Thymus (tissue), 11 donors: ENCODE results near the gene KIF5A. TPM values are rescaled to one million over a fixed set of nuclear protein-coding genes. Genes with fewer than 3 reads are reported as not detected.

ENCODE experiments used
- DNase-seq, 9 donors: peaks; one replicate each; pipeline ENCODE4 v3.0.0-alpha.2; 2013; ENCODE audit warnings: low spot score in 9 of 9, low read depth in 6 of 9, missing footprints in 1 of 9
- H3K27ac ChIP-seq, 2 donors: one replicate each; pipeline ENCODE4 v1.5.1; 2013; ENCODE audit warnings: control low read depth in 1 of 2, low read depth in 1 of 2, low read length in 1 of 2, mild to moderate bottlenecking in 1 of 2, moderate library complexity in 1 of 2
- H3K27me3 ChIP-seq, 2 donors: one replicate each; pipeline ENCODE4 v1.5.1; 2013; ENCODE audit warnings: low read length in 1 of 2; ENCODE audit not compliant: control insufficient read depth in 2 of 2, insufficient read depth in 1 of 2
- H3K36me3 ChIP-seq, 2 donors: one replicate each; pipeline ENCODE4 v1.5.1; 2013; ENCODE audit warnings: low read length in 1 of 2, mild to moderate bottlenecking in 1 of 2, moderate library complexity in 1 of 2; ENCODE audit not compliant: control insufficient read depth in 2 of 2, insufficient read depth in 2 of 2
- H3K4me1 ChIP-seq, 2 donors: one replicate each; pipeline ENCODE4 v1.5.1; 2013; ENCODE audit warnings: low read length in 2 of 2; ENCODE audit not compliant: control insufficient read depth in 2 of 2, insufficient read depth in 2 of 2
- H3K4me3 ChIP-seq, 2 donors: one replicate each; pipeline ENCODE4 v1.5.1; 2013; ENCODE audit warnings: low read length in 2 of 2, control low read depth in 1 of 2, mild to moderate bottlenecking in 1 of 2
- H3K9me3 ChIP-seq, 2 donors: one replicate each; pipeline ENCODE4 v1.5.1; 2013; ENCODE audit warnings: low read length in 1 of 2, mild to moderate bottlenecking in 1 of 2; ENCODE audit not compliant: control insufficient read depth in 2 of 2, insufficient read depth in 1 of 2
- WGBS: extraction: QIAGEN DNeasy Blood & Tissue Kit; methylation state at CpG from one replicate; pipeline ENCODE4 v1.1.7; 2013; 5-methylcytosine and 5-hydroxymethylcytosine counted together
- polyA plus RNA-seq: library from polyadenylated mRNA; stranded (reverse); fragments of 200-250 nt; gene quantifications from one replicate; pipeline ENCODE4 v1.2.3, GENCODE V29; 2013
- total RNA-seq: library from RNA; stranded (reverse); fragments of 120-200 nt; gene quantifications from one replicate; pipeline ENCODE4 v1.2.4, GENCODE V29; 2013
- donor health status: healthy.

Gene KIF5A
- total and polyA plus RNA-seq, 2 donors = 0.05 to 0.27 TPM

DNA sequence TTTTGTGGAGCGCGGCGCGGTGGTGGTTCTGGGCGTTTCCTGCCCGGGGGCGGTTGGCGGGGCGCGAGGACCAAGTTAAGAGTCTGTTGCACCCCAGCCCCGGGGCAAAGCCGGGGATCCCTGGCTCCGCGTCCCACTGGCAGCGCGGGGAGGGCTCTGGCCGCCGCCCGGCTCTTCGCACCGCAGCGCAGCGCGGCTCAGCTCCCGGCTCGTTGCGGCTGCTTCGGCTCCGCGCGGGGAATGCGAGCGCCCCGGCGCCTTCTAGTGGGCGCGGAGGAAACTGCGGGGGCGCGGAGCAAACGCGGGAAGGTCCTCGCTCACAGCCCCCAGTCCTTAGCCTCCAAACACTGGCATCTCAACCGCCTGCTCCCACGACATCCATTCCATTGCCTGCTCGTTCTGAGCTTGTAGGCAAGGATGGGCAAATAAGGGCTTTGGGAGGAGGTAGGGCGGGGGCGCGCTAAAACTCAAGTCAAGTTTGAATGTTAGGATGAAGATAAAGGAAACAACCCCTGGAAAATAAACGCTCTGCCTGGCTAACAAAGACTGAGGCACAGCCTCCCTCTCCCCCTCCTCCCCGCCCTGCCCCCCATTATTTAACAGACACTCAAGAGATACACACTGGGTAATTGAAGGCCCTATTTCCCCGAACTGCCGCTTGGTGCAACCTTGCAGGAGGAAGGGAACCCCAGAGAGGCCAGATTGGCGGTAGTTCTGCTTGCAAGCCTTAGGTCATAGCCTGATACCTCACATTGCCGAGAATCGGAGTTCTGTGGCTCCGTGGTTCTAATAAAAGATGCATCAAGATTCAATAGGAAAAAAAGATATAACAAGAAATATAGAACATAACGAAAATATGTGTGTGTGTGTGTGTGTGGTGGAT lies 83.4 kb downstream of the KIF5A start, which contains the start of gene B4GALNT1:
B4GALNT1 (minus strand) TSS at position 244 of the 883 bp plus-strand sequence. CDS start 1,069 bp downstream, outside the sequence.
- Histone ChIP-seq H3K36me3 (no peaks in the 10 kb centered on the region), H3K4me1 (peaks cover 0 to 11% of the 10 kb centered on the region in 2 donors), H3K27me3 (peaks cover 58 to 76% of the 10 kb centered on the region in 2 donors), H3K4me3 (peak within 1 kb of the TSS in 1 of 2 donors; percentile 44), H3K27ac (no peak within 1 kb of the TSS), H3K9me3 (peaks cover 0 to 5% of the 10 kb centered on the region in 2 donors)
- peak in 7 of 9 donors; percentile 24 to 73 (median 46) for DNase-seq
- WGBS = 2% methylated on average over 58 of the region's 58 CpGs

Other genes starting within 250 kb of the KIF5A start
- gene R3HDM2, start 119.0 kb upstream of the KIF5A start, total RNA-seq = 12.6 TPM
- 22.4 TPM for gene R3HDM2, start 119.0 kb upstream of the KIF5A start, polyA plus RNA-seq
- gene INHBC, start 115.3 kb upstream of the KIF5A start, total RNA-seq = not detected
- 0.05 TPM for gene INHBC, start 115.3 kb upstream of the KIF5A start, polyA plus RNA-seq
- gene INHBE, start 94.7 kb upstream of the KIF5A start, total RNA-seq = 0.09 TPM
- gene INHBE, start 94.7 kb upstream of the KIF5A start, polyA plus RNA-seq = 0.14 TPM
- gene GLI1, start 90.3 kb upstream of the KIF5A start, total RNA-seq = 0.85 TPM
- gene GLI1, start 90.3 kb upstream of the KIF5A start, polyA plus RNA-seq = 0.71 TPM
- gene ARHGAP9, start 70.2 kb upstream of the KIF5A start, total RNA-seq = 71.1 TPM
- 165 TPM for gene ARHGAP9, start 70.2 kb upstream of the KIF5A start, polyA plus RNA-seq
- 93.8 TPM for gene MARS1, start 62.0 kb upstream of the KIF5A start, total RNA-seq
- 117 TPM for gene MARS1, start 62.0 kb upstream of the KIF5A start, polyA plus RNA-seq
- gene DDIT3, start 29.5 kb upstream of the KIF5A start, total RNA-seq = 25.0 TPM
- 43.4 TPM for gene DDIT3, start 29.5 kb upstream of the KIF5A start, polyA plus RNA-seq
- 5.6 TPM for gene MBD6, start 27.2 kb upstream of the KIF5A start, total RNA-seq
- gene MBD6, start 27.2 kb upstream of the KIF5A start, polyA plus RNA-seq = 60.5 TPM
- 56.4 TPM for gene DCTN2, start 2.9 kb upstream of the KIF5A start, total RNA-seq
- gene DCTN2, start 2.9 kb upstream of the KIF5A start, polyA plus RNA-seq = 79.7 TPM
- 8.5 TPM for gene PIP4K2C, start 41.1 kb downstream of the KIF5A start, total RNA-seq
- 14.4 TPM for gene PIP4K2C, start 41.1 kb downstream of the KIF5A start, polyA plus RNA-seq
- 16.6 TPM for gene DTX3, start 54.8 kb downstream of the KIF5A start, total RNA-seq
- gene DTX3, start 54.8 kb downstream of the KIF5A start, polyA plus RNA-seq = 36.8 TPM
- 2.0 TPM for gene ARHGEF25, start 61.4 kb downstream of the KIF5A start, total RNA-seq
- gene ARHGEF25, start 61.4 kb downstream of the KIF5A start, polyA plus RNA-seq = 8.5 TPM
- 0.57 TPM for gene B4GALNT1, start 83.2 kb downstream of the KIF5A start, total RNA-seq
- 1.3 TPM for gene B4GALNT1, start 83.2 kb downstream of the KIF5A start, polyA plus RNA-seq
- 111 TPM for gene OS9, start 144.1 kb downstream of the KIF5A start, total RNA-seq
- gene OS9, start 144.1 kb downstream of the KIF5A start, polyA plus RNA-seq = 166 TPM
- gene AGAP2, start 188.7 kb downstream of the KIF5A start, total RNA-seq = 14.4 TPM
- 15.5 TPM for gene AGAP2, start 188.7 kb downstream of the KIF5A start, polyA plus RNA-seq
- gene TSPAN31, start 195.0 kb downstream of the KIF5A start, total RNA-seq = 25.3 TPM
- 31.4 TPM for gene TSPAN31, start 195.0 kb downstream of the KIF5A start, polyA plus RNA-seq
- 96.8 TPM for gene CDK4, start 202.3 kb downstream of the KIF5A start, total RNA-seq
- gene CDK4, start 202.3 kb downstream of the KIF5A start, polyA plus RNA-seq = 38.5 TPM
- gene MARCHF9, start 205.1 kb downstream of the KIF5A start, total RNA-seq = 10.7 TPM
- 54.9 TPM for gene MARCHF9, start 205.1 kb downstream of the KIF5A start, polyA plus RNA-seq
- gene CYP27B1, start 217.0 kb downstream of the KIF5A start, total RNA-seq = 0.42 TPM
- 0.82 TPM for gene CYP27B1, start 217.0 kb downstream of the KIF5A start, polyA plus RNA-seq
- gene METTL1, start 222.1 kb downstream of the KIF5A start, total RNA-seq = 10.6 TPM
- 12.9 TPM for gene METTL1, start 222.1 kb downstream of the KIF5A start, polyA plus RNA-seq
- gene EEF1AKMT3, start 222.6 kb downstream of the KIF5A start, total RNA-seq = 1.3 TPM
- 2.4 TPM for gene EEF1AKMT3, start 222.6 kb downstream of the KIF5A start, polyA plus RNA-seq
- gene TSFM, start 232.7 kb downstream of the KIF5A start, total RNA-seq = 29.2 TPM
- 28.6 TPM for gene TSFM, start 232.7 kb downstream of the KIF5A start, polyA plus RNA-seq